ENCODE measurements around the gene SEC61A2.
"Not testable (repeated sequence)": the region's sequence is repeated elsewhere in the genome, so short reads cannot be mapped to it uniquely, and the experiment has no call there.

SEC61A2 gene

GRCh38 chr10:12129222-12130111 is at the start of gene SEC61A2:
Gene SEC61A2, plus strand, starts transcription at chr10:12129677. Its CDS starts 111 bp downstream, at chr10:12129788.
- DNase-seq: peak; percentile 99

- DNase-seq: no peak
Observed at GRCh38 chr10:12081470-12081869, 48.0 kb upstream of the SEC61A2 start.

GRCh38 chr10:12081879-12082557 is 47.5 kb upstream of the SEC61A2 start:
- no peak for DNase-seq

GRCh38 chr10:12088919-12089318 is 40.6 kb upstream of the SEC61A2 start:
- no peak for DNase-seq

GRCh38 chr10:12091421-12091820 is 38.1 kb upstream of the SEC61A2 start:
- no peak for DNase-seq

GRCh38 chr10:12097361-12097760 is 32.1 kb upstream of the SEC61A2 start:
- not testable (repeated sequence) for DNase-seq

GRCh38 chr10:12097791-12098190 is 31.7 kb upstream of the SEC61A2 start:
- DNase-seq: no peak

GRCh38 chr10:12098966-12099365 is 30.5 kb upstream of the SEC61A2 start:
- no peak for DNase-seq

GRCh38 chr10:12103802-12104201 is 25.7 kb upstream of the SEC61A2 start:
- DNase-seq: no peak

- DNase-seq: no peak
Observed at GRCh38 chr10:12107781-12108180, 21.7 kb upstream of the SEC61A2 start.

GRCh38 chr10:12109286-12109685 is 20.2 kb upstream of the SEC61A2 start:
- no peak for DNase-seq

GRCh38 chr10:12111528-12111927 is 17.9 kb upstream of the SEC61A2 start:
- DNase-seq: no peak

- DNase-seq: no peak
Observed at GRCh38 chr10:12113627-12114026, 15.8 kb upstream of the SEC61A2 start.

- no peak for DNase-seq
Observed at GRCh38 chr10:12121673-12122072, 7.8 kb upstream of the SEC61A2 start.

- DNase-seq: peak; percentile 33 to 46
Observed at GRCh38 chr10:12130237-12130872, 878 bp downstream of the SEC61A2 start.

GRCh38 chr10:12135631-12136030 is 6.2 kb downstream of the SEC61A2 start:
- DNase-seq: no peak

GRCh38 chr10:12140038-12140437 is 10.6 kb downstream of the SEC61A2 start:
- DNase-seq: no peak

- no peak for DNase-seq
Observed at GRCh38 chr10:12144538-12144937, 15.1 kb downstream of the SEC61A2 start.

- DNase-seq: no peak
Observed at GRCh38 chr10:12150163-12150562, 20.7 kb downstream of the SEC61A2 start.

- no peak for DNase-seq
Observed at GRCh38 chr10:12154516-12154915, 25.0 kb downstream of the SEC61A2 start.

- no peak for DNase-seq
Observed at GRCh38 chr10:12156367-12157123, 27.1 kb downstream of the SEC61A2 start.

- no peak for DNase-seq
Observed at GRCh38 chr10:12158111-12158510, 28.6 kb downstream of the SEC61A2 start.

- DNase-seq: no peak
Observed at GRCh38 chr10:12160664-12161063, 31.2 kb downstream of the SEC61A2 start.

All from stimulated activated CD4-positive, alpha-beta T cell treated with anti-CD3 and anti-CD28 coated beads, Interleukin-2, amount 100 ng/mL, for 24 hours (primary cell).